H1 (cell line): ENCODE data around the gene ATG4D. TPM values are rescaled to one million over a fixed set of nuclear protein-coding genes. Genes with fewer than 3 reads are reported as not detected.

Experiments
- ATF2 ChIP-seq: IDR thresholded peaks from 2 replicates; pipeline ENCODE4 v1.6.1; 2012; ENCODE audit warnings: low read length, inconsistent platforms
- ATF3 ChIP-seq: IDR thresholded peaks from 2 replicates; pipeline ENCODE4 v1.6.1; 2011; ENCODE audit warnings: low read depth, mild to moderate bottlenecking, low read length; ENCODE audit not compliant: insufficient read depth
- GTF2F1 ChIP-seq: IDR thresholded peaks from 2 replicates; pipeline ENCODE4 v1.6.1; 2012; ENCODE audit warnings: low read depth, low read length, improper control_type of control experiment, borderline replicate concordance
- RAD21 ChIP-seq, 2 experiments: IDR thresholded peaks in 1 of 2; conservative IDR thresholded peaks in 1 of 2; 2 replicates each; pipeline ENCODE4 v1.6.1; 2011; ENCODE audit warnings: low read depth in 2 of 2, low read length in 2 of 2, improper control_type of control experiment in 1 of 2, inconsistent platforms in 1 of 2, mild to moderate bottlenecking in 1 of 2, moderate library complexity in 1 of 2
- SP1 ChIP-seq: IDR thresholded peaks from 2 replicates; pipeline ENCODE4 v1.6.1; 2011; ENCODE audit warnings: low read depth, low read length
- TAF1 ChIP-seq: IDR thresholded peaks from 2 replicates; pipeline ENCODE4 v1.6.1; 2011; ENCODE audit warnings: mild to moderate bottlenecking, low read depth, low read length
- TEAD4 ChIP-seq: IDR thresholded peaks from 2 replicates; pipeline ENCODE4 v1.6.1; 2012; ENCODE audit warnings: low read depth, low read length, inconsistent platforms, mixed read lengths
- polyA plus RNA-seq, 7 experiments: library from polyadenylated mRNA; depleted of rRNA in 3 of 7; stranded (reverse) in 5 of 7; unstranded in 2 of 7; fragments of >200 nt in 5 of 7; fragments of 200-250 nt in 2 of 7; gene quantifications; 1 replicate in 5 of 7; 2 replicates in 1 of 7; 4 replicates in 1 of 7; pipeline versions ENCODE4 v1.2.1 to v1.2.3, GENCODE V29; 2011 to 2013; ENCODE audit warnings: missing spikeins in 2 of 7, mixed read lengths in 2 of 7
- total RNA-seq: library from RNA; stranded (reverse); fragmentation: NEBNext Ultra II Directional; extraction: Animal tissue kit (Norgen Biotek cat#: 25700); gene quantifications from 2 replicates; pipeline ENCODE4 v1.2.1, GENCODE V29; 2021
- TF ChIP-seq, protein P1 (sequence below): fragments of 300-600 bp; sonication (generic); IDR thresholded peaks from 2 replicates; pipeline ENCODE4 v1.7.1; 2012; ENCODE audit warnings: low read length, moderate library complexity, mild to moderate bottlenecking, inconsistent platforms; ENCODE audit not compliant: insufficient replicate concordance

Gene ATG4D
- total and polyA plus RNA-seq, 2 of the 8 experiments (the other 6 are each of a cell fraction or from before 2014, with no cell fraction given): 39.6 to 43.7 TPM

- TF ChIP-seq, protein P1, sequence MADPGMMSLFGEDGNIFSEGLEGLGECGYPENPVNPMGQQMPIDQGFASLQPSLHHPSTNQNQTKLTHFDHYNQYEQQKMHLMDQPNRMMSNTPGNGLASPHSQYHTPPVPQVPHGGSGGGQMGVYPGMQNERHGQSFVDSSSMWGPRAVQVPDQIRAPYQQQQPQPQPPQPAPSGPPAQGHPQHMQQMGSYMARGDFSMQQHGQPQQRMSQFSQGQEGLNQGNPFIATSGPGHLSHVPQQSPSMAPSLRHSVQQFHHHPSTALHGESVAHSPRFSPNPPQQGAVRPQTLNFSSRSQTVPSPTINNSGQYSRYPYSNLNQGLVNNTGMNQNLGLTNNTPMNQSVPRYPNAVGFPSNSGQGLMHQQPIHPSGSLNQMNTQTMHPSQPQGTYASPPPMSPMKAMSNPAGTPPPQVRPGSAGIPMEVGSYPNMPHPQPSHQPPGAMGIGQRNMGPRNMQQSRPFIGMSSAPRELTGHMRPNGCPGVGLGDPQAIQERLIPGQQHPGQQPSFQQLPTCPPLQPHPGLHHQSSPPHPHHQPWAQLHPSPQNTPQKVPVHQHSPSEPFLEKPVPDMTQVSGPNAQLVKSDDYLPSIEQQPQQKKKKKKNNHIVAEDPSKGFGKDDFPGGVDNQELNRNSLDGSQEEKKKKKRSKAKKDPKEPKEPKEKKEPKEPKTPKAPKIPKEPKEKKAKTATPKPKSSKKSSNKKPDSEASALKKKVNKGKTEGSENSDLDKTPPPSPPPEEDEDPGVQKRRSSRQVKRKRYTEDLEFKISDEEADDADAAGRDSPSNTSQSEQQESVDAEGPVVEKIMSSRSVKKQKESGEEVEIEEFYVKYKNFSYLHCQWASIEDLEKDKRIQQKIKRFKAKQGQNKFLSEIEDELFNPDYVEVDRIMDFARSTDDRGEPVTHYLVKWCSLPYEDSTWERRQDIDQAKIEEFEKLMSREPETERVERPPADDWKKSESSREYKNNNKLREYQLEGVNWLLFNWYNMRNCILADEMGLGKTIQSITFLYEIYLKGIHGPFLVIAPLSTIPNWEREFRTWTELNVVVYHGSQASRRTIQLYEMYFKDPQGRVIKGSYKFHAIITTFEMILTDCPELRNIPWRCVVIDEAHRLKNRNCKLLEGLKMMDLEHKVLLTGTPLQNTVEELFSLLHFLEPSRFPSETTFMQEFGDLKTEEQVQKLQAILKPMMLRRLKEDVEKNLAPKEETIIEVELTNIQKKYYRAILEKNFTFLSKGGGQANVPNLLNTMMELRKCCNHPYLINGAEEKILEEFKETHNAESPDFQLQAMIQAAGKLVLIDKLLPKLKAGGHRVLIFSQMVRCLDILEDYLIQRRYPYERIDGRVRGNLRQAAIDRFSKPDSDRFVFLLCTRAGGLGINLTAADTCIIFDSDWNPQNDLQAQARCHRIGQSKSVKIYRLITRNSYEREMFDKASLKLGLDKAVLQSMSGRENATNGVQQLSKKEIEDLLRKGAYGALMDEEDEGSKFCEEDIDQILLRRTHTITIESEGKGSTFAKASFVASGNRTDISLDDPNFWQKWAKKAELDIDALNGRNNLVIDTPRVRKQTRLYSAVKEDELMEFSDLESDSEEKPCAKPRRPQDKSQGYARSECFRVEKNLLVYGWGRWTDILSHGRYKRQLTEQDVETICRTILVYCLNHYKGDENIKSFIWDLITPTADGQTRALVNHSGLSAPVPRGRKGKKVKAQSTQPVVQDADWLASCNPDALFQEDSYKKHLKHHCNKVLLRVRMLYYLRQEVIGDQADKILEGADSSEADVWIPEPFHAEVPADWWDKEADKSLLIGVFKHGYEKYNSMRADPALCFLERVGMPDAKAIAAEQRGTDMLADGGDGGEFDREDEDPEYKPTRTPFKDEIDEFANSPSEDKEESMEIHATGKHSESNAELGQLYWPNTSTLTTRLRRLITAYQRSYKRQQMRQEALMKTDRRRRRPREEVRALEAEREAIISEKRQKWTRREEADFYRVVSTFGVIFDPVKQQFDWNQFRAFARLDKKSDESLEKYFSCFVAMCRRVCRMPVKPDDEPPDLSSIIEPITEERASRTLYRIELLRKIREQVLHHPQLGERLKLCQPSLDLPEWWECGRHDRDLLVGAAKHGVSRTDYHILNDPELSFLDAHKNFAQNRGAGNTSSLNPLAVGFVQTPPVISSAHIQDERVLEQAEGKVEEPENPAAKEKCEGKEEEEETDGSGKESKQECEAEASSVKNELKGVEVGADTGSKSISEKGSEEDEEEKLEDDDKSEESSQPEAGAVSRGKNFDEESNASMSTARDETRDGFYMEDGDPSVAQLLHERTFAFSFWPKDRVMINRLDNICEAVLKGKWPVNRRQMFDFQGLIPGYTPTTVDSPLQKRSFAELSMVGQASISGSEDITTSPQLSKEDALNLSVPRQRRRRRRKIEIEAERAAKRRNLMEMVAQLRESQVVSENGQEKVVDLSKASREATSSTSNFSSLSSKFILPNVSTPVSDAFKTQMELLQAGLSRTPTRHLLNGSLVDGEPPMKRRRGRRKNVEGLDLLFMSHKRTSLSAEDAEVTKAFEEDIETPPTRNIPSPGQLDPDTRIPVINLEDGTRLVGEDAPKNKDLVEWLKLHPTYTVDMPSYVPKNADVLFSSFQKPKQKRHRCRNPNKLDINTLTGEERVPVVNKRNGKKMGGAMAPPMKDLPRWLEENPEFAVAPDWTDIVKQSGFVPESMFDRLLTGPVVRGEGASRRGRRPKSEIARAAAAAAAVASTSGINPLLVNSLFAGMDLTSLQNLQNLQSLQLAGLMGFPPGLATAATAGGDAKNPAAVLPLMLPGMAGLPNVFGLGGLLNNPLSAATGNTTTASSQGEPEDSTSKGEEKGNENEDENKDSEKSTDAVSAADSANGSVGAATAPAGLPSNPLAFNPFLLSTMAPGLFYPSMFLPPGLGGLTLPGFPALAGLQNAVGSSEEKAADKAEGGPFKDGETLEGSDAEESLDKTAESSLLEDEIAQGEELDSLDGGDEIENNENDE: no peak
- TF ChIP-seq SP1 (no peak), ATF3 (no peak), ATF2 (no peak), TAF1 (no peak), TEAD4 (no peak), RAD21 (IDR thresholded peaks at IDR 0.05 in 1 of 2, conservative IDR thresholded peaks at IDR 0.05 in 1 of 2; ENCODE audit: low read depth in 2 of 2, low read length in 2 of 2) (peak; percentile 52 to 61), GTF2F1 (no peak)
Observed at GRCh38 chr19:10505583-10506229, 38.0 kb upstream of the ATG4D start (continued).
